SK-N-SH (cell line): ENCODE results near the gene GAR1. TPM values are rescaled to one million over a fixed set of nuclear protein-coding genes. Genes with fewer than 3 reads are reported as not detected.

Experiments used
- CTCF ChIA-PET: fragments of 300-600, 350-600 bp; formaldehyde crosslinking; extraction: SDS; loops from one replicate; lab custom pipeline; 2021; lab: Yijun Ruan, JAX
- POLR2A ChIA-PET: fragments of 350-600 bp; sonication (Branson Sonifier 250); formaldehyde crosslinking; extraction: SDS; loops from one replicate; lab custom pipeline; 2020; ENCODE audit warnings: antibody characterized with exemption, inconsistent platforms; lab: Yijun Ruan, JAX
- DNase-seq: peaks from one replicate; pipeline ENCODE4 v3.0.0; 2012
- H2AFZ ChIP-seq: fragments of 200-600 bp; sonication (generic); 2 replicates; pipeline ENCODE4 v1.8.1; 2016; ENCODE audit warnings: antibody characterized with exemption, mild to moderate bottlenecking, low read depth
- H3F3A ChIP-seq: fragments of 200-600 bp; sonication (generic); replicated peaks from 2 replicates; pipeline ENCODE3; 2016; ENCODE audit warnings: antibody characterized with exemption, mild to moderate bottlenecking; ENCODE audit not compliant: insufficient read depth
- H3K27ac ChIP-seq, 2 experiments: fragments of 200-500 bp in 1 of 2; fragments of 200-600 bp in 1 of 2; sonication (Bioruptor generic) in 1 of 2; sonication (generic), shearing (Covaris generic) in 1 of 2; 2 replicates each; pipeline versions ENCODE4 v1.5.1 to v1.6.1; 2014 to 2016; ENCODE audit warnings: low read depth in 2 of 2, inconsistent platforms in 1 of 2, low read length in 1 of 2, mild to moderate bottlenecking in 1 of 2, mixed read lengths in 1 of 2
- H3K27me3 ChIP-seq: fragments of 200-600 bp; sonication (generic), shearing (Covaris generic); 2 replicates; pipeline ENCODE4 v1.6.1; 2016; ENCODE audit warnings: mixed run types; ENCODE audit not compliant: insufficient read depth
- H3K36me3 ChIP-seq, 2 experiments: fragments of 200-500 bp in 1 of 2; fragments of 200-600 bp in 1 of 2; sonication (Bioruptor generic) in 1 of 2; sonication (generic) in 1 of 2; replicated peaks in 1 of 2; 2 replicates each; pipeline versions ENCODE3 to v1.5.1; 2014 to 2016; ENCODE audit warnings: low read length in 1 of 2, mild to moderate bottlenecking in 1 of 2; ENCODE audit not compliant: insufficient read depth in 2 of 2, control insufficient read depth in 1 of 2
- H3K4me1 ChIP-seq, 2 experiments: fragments of 200-500 bp in 1 of 2; fragments of 200-600 bp in 1 of 2; sonication (Bioruptor generic) in 1 of 2; sonication (generic), shearing (Covaris generic) in 1 of 2; 2 replicates each; pipeline versions ENCODE4 v1.5.1 to v1.6.1; 2014 to 2016; ENCODE audit warnings: low read depth in 1 of 2, low read length in 1 of 2, mixed run types in 1 of 2; ENCODE audit not compliant: insufficient read depth in 2 of 2, control insufficient read depth in 1 of 2
- H3K4me2 ChIP-seq: fragments of 200-600 bp; sonication (generic), shearing (Covaris generic); 2 replicates; pipeline ENCODE4 v1.6.1; 2017; ENCODE audit warnings: mixed run types
- H3K4me3 ChIP-seq, 2 experiments: fragments of 200-500 bp in 1 of 2; fragments of 200-600 bp in 1 of 2; sonication (Bioruptor generic) in 1 of 2; sonication (generic), shearing (Covaris generic) in 1 of 2; 2 replicates each; pipeline versions ENCODE4 v1.5.1 to v1.8.1; 2014 to 2016; ENCODE audit warnings: low read depth in 2 of 2, inconsistent platforms in 1 of 2, low read length in 1 of 2, mild to moderate bottlenecking in 1 of 2, mixed read lengths in 1 of 2, moderate library complexity in 1 of 2
- H3K79me2 ChIP-seq: fragments of 200-600 bp; sonication (generic); 2 replicates; pipeline ENCODE4 v1.8.1; 2017; ENCODE audit warnings: mild to moderate bottlenecking; ENCODE audit not compliant: insufficient read depth
- H3K9ac ChIP-seq: fragments of 200-600 bp; sonication (generic); 2 replicates; pipeline ENCODE4 v1.6.1; 2017; ENCODE audit warnings: mixed run types
- H3K9me2 ChIP-seq: fragments of 200-600 bp; sonication (generic); 2 replicates; pipeline ENCODE4 v1.6.1; 2017; ENCODE audit warnings: mixed run types
- H3K9me3 ChIP-seq: fragments of 200-600 bp; sonication (generic); 2 replicates; pipeline ENCODE4 v1.6.1; 2017; ENCODE audit warnings: mixed run types, mild to moderate bottlenecking, moderate library complexity
- H4K20me1 ChIP-seq: fragments of 200-600 bp; sonication (generic); 2 replicates; pipeline ENCODE4 v1.6.1; 2017; ENCODE audit warnings: mild to moderate bottlenecking, mixed run types; ENCODE audit not compliant: insufficient read depth
- ELF1 ChIP-seq: IDR thresholded peaks from 2 replicates; pipeline ENCODE4 v1.4.0; 2012
- EP300 ChIP-seq, 2 experiments: IDR thresholded peaks; 2 replicates each; pipeline versions ENCODE4 v1.4.0 to v1.6.1; 2012; ENCODE audit warnings: borderline replicate concordance in 1 of 2, low read depth in 1 of 2, low read length in 1 of 2
- FOXJ3 ChIP-seq: sonication (generic); formaldehyde crosslinking; IDR thresholded peaks from 2 replicates; pipeline ENCODE4 v1.5.1; 2020; ENCODE audit warnings: mild to moderate bottlenecking, missing genetic modification reagents
- GABPA ChIP-seq: IDR thresholded peaks from 2 replicates; pipeline ENCODE4 v1.4.0; 2012; ENCODE audit warnings: low read depth, mild to moderate bottlenecking
- GATA2 ChIP-seq: sonication (generic); formaldehyde crosslinking; IDR thresholded peaks from 2 replicates; pipeline ENCODE4 v1.5.0; 2020; ENCODE audit warnings: mild to moderate bottlenecking, missing genetic modification reagents
- JUND ChIP-seq: IDR thresholded peaks from 2 replicates; pipeline ENCODE4 v1.4.0; 2012
- MAX ChIP-seq: IDR thresholded peaks from 2 replicates; pipeline ENCODE4 v1.4.0; 2012; ENCODE audit warnings: low read depth
- NFIC ChIP-seq: IDR thresholded peaks from 2 replicates; pipeline ENCODE4 v1.4.0; 2012; ENCODE audit warnings: borderline replicate concordance
- PBX3 ChIP-seq: IDR thresholded peaks from 2 replicates; pipeline ENCODE4; 2012
- POLR2AphosphoS5 ChIP-seq: IDR thresholded peaks from 2 replicates; pipeline ENCODE4 v1.6.1; 2012; ENCODE audit warnings: low read depth, low read length
- RFX5 ChIP-seq: IDR thresholded peaks from 2 replicates; pipeline ENCODE4 v1.6.1; 2012; ENCODE audit warnings: mild to moderate bottlenecking, improper control_type of control experiment, low read length
- SIN3A ChIP-seq: IDR thresholded peaks from 2 replicates; pipeline ENCODE4 v1.6.1; 2012; ENCODE audit warnings: low read depth, mild to moderate bottlenecking, low read length, moderate library complexity, borderline replicate concordance
- SMC3 ChIP-seq: IDR thresholded peaks from 2 replicates; pipeline ENCODE4 v1.6.1; 2012; ENCODE audit warnings: low read depth, low read length, improper control_type of control experiment
- TEAD4 ChIP-seq: IDR thresholded peaks from 2 replicates; pipeline ENCODE4 v1.4.0; 2012; ENCODE audit warnings: mild to moderate bottlenecking, borderline replicate concordance; ENCODE audit not compliant: insufficient read depth
- USF1 ChIP-seq: IDR thresholded peaks from 2 replicates; pipeline ENCODE4 v1.4.0; 2012; ENCODE audit warnings: low read depth, borderline replicate concordance
- WGBS: methylation state at CpG from one replicate; pipeline ENCODE4 v1.1.6; 2017; ENCODE audit warnings: low lambda C conversion rate; 5-methylcytosine and 5-hydroxymethylcytosine counted together
- polyA plus RNA-seq, 3 experiments: library from polyadenylated mRNA; depleted of rRNA; stranded (reverse); fragments of >200 nt; gene quantifications; 2 replicates each; pipeline ENCODE4 v1.2.3, GENCODE V29; 2012
- TF ChIP-seq, protein P1 (sequence below): fragments of 150-350 bp; IDR thresholded peaks from 2 replicates; pipeline ENCODE4 v1.6.1; 2016; ENCODE audit warnings: mild to moderate bottlenecking, low read depth, low read length
- TF ChIP-seq, protein P2 (sequence below): IDR thresholded peaks from 2 replicates; pipeline ENCODE4 v1.6.1; 2012; ENCODE audit warnings: mild to moderate bottlenecking, low read depth, low read length, moderate library complexity

The GAR1 gene
- polyA plus RNA-seq, 1 of the 3 experiments (the other 2 are of a cell fraction) = 40.5 TPM

DNA sequence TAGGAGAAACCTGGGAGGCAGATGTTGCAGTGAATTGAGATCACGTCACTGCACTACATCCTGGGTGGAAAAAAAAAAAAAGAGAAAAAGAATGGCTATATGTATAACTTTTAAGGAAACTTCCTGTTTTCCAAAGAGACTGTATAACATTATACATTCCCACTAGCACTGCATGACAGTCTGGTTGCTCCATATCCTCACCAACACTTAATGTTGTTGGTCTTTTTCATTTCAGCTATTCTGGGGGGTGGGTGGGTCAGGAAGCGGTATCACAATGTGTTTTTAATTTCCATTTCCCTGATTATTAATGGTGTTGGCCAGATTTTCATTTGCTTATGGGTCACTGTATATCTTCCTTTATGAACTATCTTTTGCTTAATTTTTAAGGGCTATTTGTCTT is 45.7 kb downstream of the GAR1 start:
- no peaks in the 10 kb centered on the region for H3K79me2 ChIP-seq
- no peak overlapping the region for H3K27ac ChIP-seq
- ChIA-PET POLR2A (no interaction called here), CTCF (no interaction called here)
- no peak overlapping the region for H3K4me2 ChIP-seq
- WGBS = 2% methylated on average over 2 of the region's 2 CpGs
- no peaks in the 10 kb centered on the region for H4K20me1 ChIP-seq
- no peak overlapping the region for H3K9ac ChIP-seq
- H3K27me3 ChIP-seq = no peaks in the 10 kb centered on the region
- H3F3A ChIP-seq = no peaks in the 10 kb centered on the region
- DNase-seq = no peak
- TF ChIP-seq TEAD4 (no peak), RFX5 (no peak), JUND (no peak), ELF1 (no peak), SMC3 (no peak), GATA2 (no peak), FOXJ3 (CRISPR knock-in tag) (no peak), POLR2AphosphoS5 (no peak), NFIC (no peak), GABPA (no peak), EP300 (IDR thresholded peaks at IDR 0.05; ENCODE audit: borderline replicate concordance in 1 of 2, low read depth in 1 of 2, low read length in 1 of 2) (no peak)
- TF ChIP-seq, protein P1, sequence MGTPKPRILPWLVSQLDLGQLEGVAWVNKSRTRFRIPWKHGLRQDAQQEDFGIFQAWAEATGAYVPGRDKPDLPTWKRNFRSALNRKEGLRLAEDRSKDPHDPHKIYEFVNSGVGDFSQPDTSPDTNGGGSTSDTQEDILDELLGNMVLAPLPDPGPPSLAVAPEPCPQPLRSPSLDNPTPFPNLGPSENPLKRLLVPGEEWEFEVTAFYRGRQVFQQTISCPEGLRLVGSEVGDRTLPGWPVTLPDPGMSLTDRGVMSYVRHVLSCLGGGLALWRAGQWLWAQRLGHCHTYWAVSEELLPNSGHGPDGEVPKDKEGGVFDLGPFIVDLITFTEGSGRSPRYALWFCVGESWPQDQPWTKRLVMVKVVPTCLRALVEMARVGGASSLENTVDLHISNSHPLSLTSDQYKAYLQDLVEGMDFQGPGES = no peak
- TF ChIP-seq, protein P2, sequence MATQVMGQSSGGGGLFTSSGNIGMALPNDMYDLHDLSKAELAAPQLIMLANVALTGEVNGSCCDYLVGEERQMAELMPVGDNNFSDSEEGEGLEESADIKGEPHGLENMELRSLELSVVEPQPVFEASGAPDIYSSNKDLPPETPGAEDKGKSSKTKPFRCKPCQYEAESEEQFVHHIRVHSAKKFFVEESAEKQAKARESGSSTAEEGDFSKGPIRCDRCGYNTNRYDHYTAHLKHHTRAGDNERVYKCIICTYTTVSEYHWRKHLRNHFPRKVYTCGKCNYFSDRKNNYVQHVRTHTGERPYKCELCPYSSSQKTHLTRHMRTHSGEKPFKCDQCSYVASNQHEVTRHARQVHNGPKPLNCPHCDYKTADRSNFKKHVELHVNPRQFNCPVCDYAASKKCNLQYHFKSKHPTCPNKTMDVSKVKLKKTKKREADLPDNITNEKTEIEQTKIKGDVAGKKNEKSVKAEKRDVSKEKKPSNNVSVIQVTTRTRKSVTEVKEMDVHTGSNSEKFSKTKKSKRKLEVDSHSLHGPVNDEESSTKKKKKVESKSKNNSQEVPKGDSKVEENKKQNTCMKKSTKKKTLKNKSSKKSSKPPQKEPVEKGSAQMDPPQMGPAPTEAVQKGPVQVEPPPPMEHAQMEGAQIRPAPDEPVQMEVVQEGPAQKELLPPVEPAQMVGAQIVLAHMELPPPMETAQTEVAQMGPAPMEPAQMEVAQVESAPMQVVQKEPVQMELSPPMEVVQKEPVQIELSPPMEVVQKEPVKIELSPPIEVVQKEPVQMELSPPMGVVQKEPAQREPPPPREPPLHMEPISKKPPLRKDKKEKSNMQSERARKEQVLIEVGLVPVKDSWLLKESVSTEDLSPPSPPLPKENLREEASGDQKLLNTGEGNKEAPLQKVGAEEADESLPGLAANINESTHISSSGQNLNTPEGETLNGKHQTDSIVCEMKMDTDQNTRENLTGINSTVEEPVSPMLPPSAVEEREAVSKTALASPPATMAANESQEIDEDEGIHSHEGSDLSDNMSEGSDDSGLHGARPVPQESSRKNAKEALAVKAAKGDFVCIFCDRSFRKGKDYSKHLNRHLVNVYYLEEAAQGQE = no peak
- H3K36me3 ChIP-seq = no peaks in the 10 kb centered on the region
- 0 out of 2 replicates have a peak, but pooled peaks cover 4% of the 10 kb centered on the region for H3K9me3 ChIP-seq
- no peak overlapping the region for H3K4me3 ChIP-seq
- no peaks in the 10 kb centered on the region for H3K9me2 ChIP-seq
- no peaks in the 10 kb centered on the region for H3K4me1 ChIP-seq
- H2AFZ ChIP-seq = no peak overlapping the region

DNA sequence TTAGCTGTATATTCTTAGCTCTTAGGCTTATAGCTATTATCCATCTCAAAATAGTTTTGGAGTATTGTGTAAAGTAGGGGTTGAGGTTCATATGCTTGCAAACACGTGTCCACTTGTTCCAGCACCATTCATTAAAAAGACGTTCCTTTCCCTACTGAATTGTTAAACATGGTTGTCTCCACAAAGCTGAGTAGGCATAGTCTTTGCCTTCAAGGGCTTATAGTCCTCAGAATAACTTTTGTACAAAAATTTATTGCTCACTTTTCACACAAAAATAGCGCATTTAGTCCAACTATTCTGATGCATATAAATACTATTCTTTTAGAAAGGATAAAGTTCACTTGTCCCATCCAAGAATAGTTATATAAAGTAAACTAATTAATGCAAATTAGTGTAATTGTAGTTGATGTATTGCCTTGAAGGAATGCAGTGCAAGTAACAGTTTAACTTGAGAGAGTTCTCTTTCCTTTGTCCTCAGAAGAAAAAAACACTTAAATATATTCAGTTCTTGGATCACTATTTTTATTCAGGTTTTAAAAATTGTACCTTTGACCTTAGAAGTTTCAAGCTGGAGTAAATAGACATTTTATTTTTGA is 46.5 kb downstream of the GAR1 start:
- Histone ChIP-seq H3K27ac (no peak overlapping the region), H3K4me3 (no peak overlapping the region), H3F3A (no peaks in the 10 kb centered on the region), H3K4me2 (no peak overlapping the region), H3K36me3 (no peaks in the 10 kb centered on the region), H3K9me2 (no peaks in the 10 kb centered on the region), H3K79me2 (no peaks in the 10 kb centered on the region), H3K4me1 (no peaks in the 10 kb centered on the region), H3K9ac (no peak overlapping the region), H4K20me1 (no peaks in the 10 kb centered on the region), H3K27me3 (no peaks in the 10 kb centered on the region), H2AFZ (no peak overlapping the region), H3K9me3 (0 out of 2 replicates have a peak, but pooled peaks cover 4% of the 10 kb centered on the region)
- no peak for DNase-seq
- ChIA-PET CTCF (interaction anchor here (0.8 to 1.3 kb wide), 3 partner anchors 16 to 284 kb away, joined by 3 to 4 read pairs (median 3); no protein-coding TSS in a partner anchor), POLR2A (no interaction called here)
- WGBS = 4% methylated on average over 3 of the region's 3 CpGs
- no peak for TF ChIP-seq TEAD4
- TF ChIP-seq SIN3A = no peak
- TF ChIP-seq PBX3 = no peak
- TF ChIP-seq SMC3 = no peak
- TF ChIP-seq MAX = no peak
- no peak for TF ChIP-seq ELF1
- TF ChIP-seq POLR2AphosphoS5 = no peak
- no peak for TF ChIP-seq USF1
